ENCODE measurements around the gene ASAP3. TPM values are rescaled to one million over a fixed set of nuclear protein-coding genes. Genes with fewer than 3 reads are reported as not detected.
A peak's percentile ranks its signal among the peaks of the same experiment; 100 is the strongest.

The ASAP3 gene
- total and polyA plus RNA-seq, 9 of the 15 experiments (the other 6 are each of a cell fraction or from before 2014, with no cell fraction given), result 1.7 to 31.2 (median 17.4) TPM

GRCh38 chr1:23403735-23404486, 80.1 kb downstream of the ASAP3 start (continued):
- TF ChIP-seq ARID4B (CRISPR knock-in tag; IDR thresholded peaks at IDR 0.05), result no peak
- no peak for TF ChIP-seq ZKSCAN3 (CRISPR knock-in tag; IDR thresholded peaks at IDR 0.05)
- TF ChIP-seq RFX7 (CRISPR knock-in tag; IDR thresholded peaks at IDR 0.05), result no peak
- no peak for TF ChIP-seq HDAC8 (tag; IDR thresholded peaks at IDR 0.05)
- TF ChIP-seq E2F8 (IDR thresholded peaks at IDR 0.05; ENCODE audit: low read depth, partially characterized antibody), result no peak
- TF ChIP-seq MBD2 (IDR thresholded peaks at IDR 0.05; ENCODE audit: borderline replicate concordance, low read depth), result no peak
- no peak for TF ChIP-seq FOXA1 (IDR thresholded peaks at IDR 0.05; ENCODE audit: borderline replicate concordance)
- TF ChIP-seq TAF1 (IDR thresholded peaks at IDR 0.05; ENCODE audit: control insufficient read depth, extremely low read depth, insufficient read depth, low read length, severe bottlenecking), result peak; percentile 26
- peak; percentile 52 for TF ChIP-seq TCF3 (CRISPR knock-in tag; IDR thresholded peaks at IDR 0.05)
- TF ChIP-seq DLX4 (CRISPR knock-in tag; IDR thresholded peaks at IDR 0.05), result no peak
- no peak for TF ChIP-seq BMI1 (IDR thresholded peaks at IDR 0.05; ENCODE audit: low read length)
- TF ChIP-seq ZSCAN32 (CRISPR knock-in tag; IDR thresholded peaks at IDR 0.05), result no peak
- peak; percentile 35; the same call in 1 of the 2 replicates for TF ChIP-seq ZNF316 (IDR thresholded peaks at IDR 0.05)
- no peak for TF ChIP-seq ZNF143 (CRISPR knock-in tag; IDR thresholded peaks at IDR 0.05)
- TF ChIP-seq CBX3 (IDR thresholded peaks at IDR 0.05; ENCODE audit: borderline replicate concordance in 1 of 2, low read length in 2 of 2), result no peak
- no peak for TF ChIP-seq HBP1 (CRISPR knock-in tag; IDR thresholded peaks at IDR 0.05)
- TF ChIP-seq ZBTB2 (IDR thresholded peaks at IDR 0.05), result no peak; the same call in 1 of the 2 replicates
- peak; percentile 46 for TF ChIP-seq L3MBTL2 (IDR thresholded peaks at IDR 0.05)
